ENCODE data around the gene NTN4. TPM values are rescaled to one million over a fixed set of nuclear protein-coding genes. Genes with fewer than 3 reads are reported as not detected.

Gene NTN4
- total RNA-seq, 1 donor from 2014 or later = 0.59 TPM

GRCh38 chr12:95762123-95762785 is 28.3 kb downstream of the NTN4 start:
- Mint-ChIP-seq H3K27me3 (ENCODE audit: unreplicated experiment) (no peaks in the 10 kb centered on the region), H3K4me3 (ENCODE audit: unreplicated experiment) (no peak overlapping the region), H3K9me3 (ENCODE audit: unreplicated experiment) (no peaks in the 10 kb centered on the region), H3K36me3 (ENCODE audit: unreplicated experiment) (no peaks in the 10 kb centered on the region), H3K4me1 (ENCODE audit: low read depth, unreplicated experiment) (no peaks in the 10 kb centered on the region), H3K27ac (ENCODE audit: unreplicated experiment) (no peak overlapping the region)
- no peak for TF ChIP-seq CTCF (IDR thresholded peaks at IDR 0.05; ENCODE audit: partially characterized antibody, unreplicated experiment)
- DNase-seq = no peak

DNA sequence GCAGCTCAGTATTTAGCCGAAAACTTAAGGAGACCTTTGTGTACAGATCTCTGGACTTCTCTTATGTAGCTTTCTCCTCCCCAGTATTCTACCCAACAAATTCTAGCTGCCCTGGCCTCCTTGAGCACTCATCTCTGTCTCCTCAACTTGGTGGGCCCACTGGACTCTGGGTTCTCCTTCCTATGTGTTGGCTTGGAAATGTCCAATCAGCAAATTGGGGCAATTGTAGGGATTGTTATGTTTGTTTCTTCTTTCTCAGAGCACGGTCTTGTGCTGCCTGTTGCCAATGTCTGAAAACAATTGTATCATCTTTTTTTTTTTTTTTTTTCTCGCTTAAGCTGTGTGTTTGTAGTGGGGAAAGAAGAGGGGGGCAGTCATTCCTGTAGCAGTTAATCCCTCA is 30.2 kb downstream of the NTN4 start:
- Mint-ChIP-seq H3K9me3 (ENCODE audit: unreplicated experiment) (no peaks in the 10 kb centered on the region), H3K27me3 (ENCODE audit: unreplicated experiment) (no peaks in the 10 kb centered on the region), H3K4me1 (ENCODE audit: low read depth, unreplicated experiment) (no peaks in the 10 kb centered on the region), H3K27ac (ENCODE audit: unreplicated experiment) (no peak overlapping the region), H3K4me3 (ENCODE audit: unreplicated experiment) (no peak overlapping the region), H3K36me3 (ENCODE audit: unreplicated experiment) (no peaks in the 10 kb centered on the region)
- TF ChIP-seq CTCF (IDR thresholded peaks at IDR 0.05; ENCODE audit: partially characterized antibody, unreplicated experiment) = no peak
- DNase-seq = no peak

DNA sequence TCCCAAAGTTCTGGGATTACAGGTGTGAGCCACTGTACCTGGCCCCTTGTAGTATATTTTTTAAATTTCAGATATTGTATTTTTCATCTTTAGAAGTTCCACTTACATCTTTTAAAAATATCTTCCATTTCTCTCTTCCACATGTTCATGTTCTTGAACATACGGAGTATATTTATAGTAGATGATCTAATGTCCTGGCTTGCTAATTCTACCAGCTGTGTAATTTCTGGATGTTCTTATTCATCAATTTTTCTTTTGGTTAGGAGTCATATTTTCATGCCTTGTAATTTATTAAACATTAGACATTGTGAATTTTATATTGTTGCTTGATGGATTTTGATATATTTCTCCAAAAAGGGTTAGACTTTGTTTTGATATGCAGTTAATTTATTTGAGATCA is 30.8 kb downstream of the NTN4 start:
- Mint-ChIP-seq H3K4me1 (ENCODE audit: low read depth, unreplicated experiment) (no peaks in the 10 kb centered on the region), H3K9me3 (ENCODE audit: unreplicated experiment) (no peaks in the 10 kb centered on the region), H3K4me3 (ENCODE audit: unreplicated experiment) (no peak overlapping the region), H3K27ac (ENCODE audit: unreplicated experiment) (no peak overlapping the region), H3K27me3 (ENCODE audit: unreplicated experiment) (no peaks in the 10 kb centered on the region), H3K36me3 (ENCODE audit: unreplicated experiment) (no peaks in the 10 kb centered on the region)
- no peak for TF ChIP-seq CTCF (IDR thresholded peaks at IDR 0.05; ENCODE audit: partially characterized antibody, unreplicated experiment)
- no peak for DNase-seq

DNA sequence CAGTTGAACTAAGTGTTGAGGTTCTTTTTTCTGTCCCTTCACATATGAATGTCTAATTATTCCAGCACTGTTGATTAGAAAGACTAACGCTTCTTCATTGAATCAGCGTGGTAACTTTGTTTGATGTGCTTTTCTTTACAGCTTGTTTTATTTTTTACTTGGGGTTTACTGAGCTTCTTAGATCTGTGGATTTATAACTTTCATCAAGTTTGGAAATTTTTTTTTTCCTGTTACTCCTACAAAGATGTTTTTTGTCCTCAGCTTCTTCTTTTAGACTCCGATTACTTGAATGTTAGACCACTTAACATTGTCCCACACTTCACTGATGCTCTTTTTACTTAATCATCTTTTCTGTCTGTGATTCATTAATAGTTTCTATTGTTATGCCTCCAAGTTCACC is 31.5 kb downstream of the NTN4 start:
- no peak for TF ChIP-seq CTCF (IDR thresholded peaks at IDR 0.05; ENCODE audit: partially characterized antibody, unreplicated experiment)
- Mint-ChIP-seq H3K27me3 (ENCODE audit: unreplicated experiment) (no peaks in the 10 kb centered on the region), H3K4me3 (ENCODE audit: unreplicated experiment) (no peak overlapping the region), H3K27ac (ENCODE audit: unreplicated experiment) (no peak overlapping the region), H3K4me1 (ENCODE audit: low read depth, unreplicated experiment) (no peaks in the 10 kb centered on the region), H3K9me3 (ENCODE audit: unreplicated experiment) (no peaks in the 10 kb centered on the region), H3K36me3 (ENCODE audit: unreplicated experiment) (no peaks in the 10 kb centered on the region)
- no peak for DNase-seq

DNA sequence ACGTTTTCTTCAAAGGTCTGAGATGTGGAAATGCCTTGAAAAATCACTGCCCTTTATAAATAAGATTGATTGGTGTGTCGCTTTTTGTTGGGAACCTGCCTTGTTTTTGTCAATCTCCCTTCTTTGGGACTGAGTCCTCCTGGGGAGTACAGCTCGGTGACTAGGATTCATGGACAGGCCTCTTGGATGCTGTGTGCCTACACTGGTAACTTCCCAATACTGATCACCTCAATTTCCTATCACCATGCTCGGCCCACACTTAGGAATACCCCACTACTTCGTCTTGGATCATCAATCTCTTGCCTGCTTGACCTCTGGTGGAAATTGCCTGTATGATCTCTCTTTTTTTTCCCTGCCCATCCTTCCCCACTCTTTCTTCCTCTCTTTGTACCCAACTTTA is 34.2 kb downstream of the NTN4 start:
- Mint-ChIP-seq H3K4me1 (ENCODE audit: low read depth, unreplicated experiment) (peaks cover 2% of the 10 kb centered on the region), H3K36me3 (ENCODE audit: unreplicated experiment) (no peaks in the 10 kb centered on the region), H3K27me3 (ENCODE audit: unreplicated experiment) (no peaks in the 10 kb centered on the region), H3K9me3 (ENCODE audit: unreplicated experiment) (no peaks in the 10 kb centered on the region), H3K4me3 (ENCODE audit: unreplicated experiment) (no peak overlapping the region), H3K27ac (ENCODE audit: unreplicated experiment) (no peak overlapping the region)
- TF ChIP-seq CTCF (IDR thresholded peaks at IDR 0.05; ENCODE audit: partially characterized antibody, unreplicated experiment) = no peak
- DNase-seq = no peak

All from glutamatergic neuron (in vitro differentiated cells).